Retina (tissue), 1 donor: Measurements from ENCODE around the gene SIPA1L3.

Experiments
- DNase-seq: peaks from one replicate; pipeline ENCODE4 v3.0.0-alpha.2; 2016

Gene SIPA1L3

GRCh38 chr19:38201731-38202130, 294.7 kb downstream of the SIPA1L3 start:
- no peak for DNase-seq

- DNase-seq: no peak
Observed at GRCh38 chr19:38202504-38202903, 295.5 kb downstream of the SIPA1L3 start.

- no peak for DNase-seq
Observed at GRCh38 chr19:38203197-38203596, 296.2 kb downstream of the SIPA1L3 start.

- DNase-seq: no peak
Observed at GRCh38 chr19:38204096-38204495, 297.1 kb downstream of the SIPA1L3 start.

GRCh38 chr19:38204728-38205127, 297.7 kb downstream of the SIPA1L3 start:
- no peak for DNase-seq

- no peak for DNase-seq
Observed at GRCh38 chr19:38206006-38206745, 299.2 kb downstream of the SIPA1L3 start.

- no peak for DNase-seq
Observed at GRCh38 chr19:38206928-38207327, 299.9 kb downstream of the SIPA1L3 start.

- no peak for DNase-seq
Observed at GRCh38 chr19:38207543-38207942, 300.5 kb downstream of the SIPA1L3 start.

- no peak for DNase-seq
Observed at GRCh38 chr19:38208571-38208970, 301.6 kb downstream of the SIPA1L3 start.

GRCh38 chr19:38209152-38209551, 302.1 kb downstream of the SIPA1L3 start:
- no peak for DNase-seq

GRCh38 chr19:38209671-38210457, 302.9 kb downstream of the SIPA1L3 start:
- peak; percentile 82 for DNase-seq

- DNase-seq: peak; percentile 93
Observed at GRCh38 chr19:38210458-38210987, 303.5 kb downstream of the SIPA1L3 start.

GRCh38 chr19:38211151-38211591, 304.2 kb downstream of the SIPA1L3 start:
- peak; percentile 50 for DNase-seq

GRCh38 chr19:38211766-38212165, 304.8 kb downstream of the SIPA1L3 start:
- DNase-seq: peak; percentile 21

- no peak for DNase-seq
Observed at GRCh38 chr19:38213469-38213868, 306.5 kb downstream of the SIPA1L3 start.

- DNase-seq: peak; percentile 42
Observed at GRCh38 chr19:38213911-38214625, 307.1 kb downstream of the SIPA1L3 start.

GRCh38 chr19:38216785-38217641, 310.0 kb downstream of the SIPA1L3 start:
- peak; percentile 25 for DNase-seq

GRCh38 chr19:38218204-38218603, 311.2 kb downstream of the SIPA1L3 start:
- DNase-seq: no peak

GRCh38 chr19:38219221-38219620, 312.2 kb downstream of the SIPA1L3 start:
- DNase-seq: no peak

GRCh38 chr19:38221421-38221820, 314.4 kb downstream of the SIPA1L3 start:
- no peak for DNase-seq

- no peak for DNase-seq
Observed at GRCh38 chr19:38221919-38222830, 315.2 kb downstream of the SIPA1L3 start.
